Measurements from ENCODE around the gene ITPR2.

ITPR2 gene

DNA sequence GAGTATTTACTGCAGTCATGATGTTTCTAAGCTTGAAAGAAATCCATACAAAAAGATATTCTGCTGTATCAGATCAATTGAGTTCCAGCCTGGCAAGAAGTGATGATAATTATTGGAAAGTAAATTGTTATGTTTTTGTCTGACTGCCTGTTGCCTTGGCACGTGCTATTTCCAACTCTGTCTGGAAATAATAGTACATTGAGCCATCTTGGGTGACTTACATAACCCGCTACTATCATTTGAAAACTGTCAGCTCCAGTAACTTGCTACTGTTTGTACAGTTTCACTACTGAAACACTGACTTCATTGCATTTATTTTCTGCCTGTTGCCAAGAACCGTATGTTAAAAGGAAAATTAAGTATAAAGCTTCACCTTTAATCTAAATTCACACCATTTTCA, 318.6 kb downstream of the ITPR2 start:
- no peak for DNase-seq (ENCODE audit: low read depth)

DNA sequence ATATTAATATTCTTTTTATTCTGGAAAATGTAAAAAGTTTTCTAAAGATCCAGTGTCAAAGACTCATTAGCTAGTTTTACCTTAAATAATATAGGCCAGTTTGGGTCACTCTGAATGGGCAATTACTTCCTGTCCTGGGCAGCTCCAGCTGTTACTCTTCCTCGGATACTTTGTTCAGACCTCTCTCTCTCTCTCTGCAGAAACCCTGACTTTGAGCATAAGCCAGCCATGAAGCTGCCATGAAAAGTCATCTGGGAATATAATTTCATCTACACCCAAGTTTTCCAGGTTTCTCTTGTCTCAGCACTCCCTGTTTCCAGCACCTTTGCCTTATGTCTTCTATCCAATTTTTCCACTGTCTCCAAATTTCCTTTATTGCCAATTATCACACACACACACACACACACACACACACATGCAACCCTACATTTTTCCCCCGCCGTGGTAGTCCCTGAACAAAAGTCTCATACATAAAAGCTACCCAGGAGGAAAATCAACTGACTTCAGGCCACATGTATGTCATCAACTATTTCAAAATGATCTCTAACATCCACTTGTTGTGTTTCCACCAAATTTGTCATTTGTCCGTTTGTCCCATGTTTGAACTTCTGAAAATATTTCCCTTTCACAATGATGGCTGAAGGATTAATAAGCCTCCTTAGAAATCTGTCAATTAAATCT, 319.5 kb downstream of the ITPR2 start:
- no peak for DNase-seq (ENCODE audit: low read depth)

DNA sequence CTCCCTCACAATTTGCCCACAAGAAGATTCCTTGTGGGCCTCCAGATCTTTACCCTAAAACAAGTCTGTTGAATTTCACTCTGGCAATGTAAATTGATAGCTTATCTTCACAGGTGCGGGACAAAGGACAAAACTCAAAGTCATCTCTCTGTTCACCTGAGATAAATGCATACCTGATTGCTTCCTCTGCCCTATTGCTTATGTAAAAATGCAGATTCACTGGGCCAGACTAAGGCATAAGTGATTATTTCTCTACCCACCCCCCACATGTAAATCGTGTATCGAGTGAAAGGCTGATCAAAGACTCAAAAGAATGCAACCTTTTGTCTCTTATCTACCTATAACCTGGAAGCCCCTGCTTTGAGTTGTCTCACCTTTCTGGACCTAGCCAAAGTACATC, 320.8 kb downstream of the ITPR2 start:
- DNase-seq (ENCODE audit: low read depth), result no peak

DNA sequence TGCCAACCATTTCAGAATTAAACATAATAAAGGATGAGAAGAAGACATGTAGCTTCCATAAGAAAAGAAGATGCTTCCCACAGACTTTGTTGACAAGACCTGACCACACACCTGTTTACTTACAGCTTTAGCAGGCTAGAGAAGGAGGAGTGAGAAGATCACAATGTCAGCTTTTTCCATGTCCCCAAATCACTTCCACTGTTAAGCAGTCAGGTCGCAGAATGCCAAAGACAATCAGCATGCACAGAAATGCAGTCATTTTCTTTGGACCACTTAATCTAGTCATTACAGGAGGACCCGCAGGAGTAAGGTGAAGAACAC, 322.7 kb downstream of the ITPR2 start:
- no peak for DNase-seq (ENCODE audit: low read depth)

DNA sequence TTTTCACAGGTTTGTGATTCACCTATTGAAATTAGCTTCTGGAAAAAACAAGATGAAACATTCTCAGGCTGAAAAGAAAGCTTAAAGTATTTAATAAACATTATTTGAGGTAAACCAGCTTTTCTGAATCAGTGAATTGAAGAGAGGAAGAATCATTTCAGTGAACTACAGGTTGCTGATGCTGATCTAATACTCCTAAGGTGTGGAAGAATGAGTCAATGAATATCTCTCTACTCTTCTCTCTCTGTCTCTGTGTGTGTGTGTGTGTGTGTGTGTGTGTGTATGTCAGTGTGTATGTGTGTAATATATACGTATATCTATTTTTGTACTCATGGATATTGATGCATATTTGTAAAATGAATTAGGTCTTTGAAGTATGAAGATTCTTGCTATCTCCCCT, 325.4 kb downstream of the ITPR2 start:
- DNase-seq (ENCODE audit: low read depth), result no peak

DNA sequence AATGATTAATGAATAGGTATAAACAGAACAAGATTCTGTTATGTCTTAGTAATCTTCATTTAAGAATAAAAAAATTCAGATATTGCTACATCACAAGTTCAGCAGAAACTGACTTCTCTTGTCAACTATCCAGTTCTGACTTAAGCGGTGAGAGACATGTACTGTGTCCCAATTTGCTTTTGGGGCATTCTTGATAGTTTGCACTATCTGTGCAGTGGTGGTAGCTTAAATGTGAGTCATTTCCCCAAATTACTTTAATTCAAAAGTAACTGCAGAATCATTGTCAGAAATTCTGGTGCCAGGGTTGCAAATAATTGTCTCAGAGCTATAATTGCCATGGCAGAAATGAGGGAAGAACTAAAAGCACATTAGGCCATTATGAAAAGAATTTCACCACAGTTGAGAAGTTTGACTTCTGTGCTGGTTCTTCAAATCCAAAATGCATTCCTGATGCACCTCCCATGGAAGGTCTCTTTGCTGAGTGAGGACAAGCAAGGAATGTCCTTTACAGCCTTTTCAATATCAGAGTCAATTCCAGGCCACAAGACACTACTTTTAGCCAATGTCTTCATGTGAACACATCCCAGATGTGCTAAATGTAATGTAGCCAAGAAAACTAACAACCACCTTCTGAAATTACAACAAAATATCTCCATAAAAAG, 332.9 kb downstream of the ITPR2 start:
- peak; percentile 17 for DNase-seq (ENCODE audit: low read depth)

DNA sequence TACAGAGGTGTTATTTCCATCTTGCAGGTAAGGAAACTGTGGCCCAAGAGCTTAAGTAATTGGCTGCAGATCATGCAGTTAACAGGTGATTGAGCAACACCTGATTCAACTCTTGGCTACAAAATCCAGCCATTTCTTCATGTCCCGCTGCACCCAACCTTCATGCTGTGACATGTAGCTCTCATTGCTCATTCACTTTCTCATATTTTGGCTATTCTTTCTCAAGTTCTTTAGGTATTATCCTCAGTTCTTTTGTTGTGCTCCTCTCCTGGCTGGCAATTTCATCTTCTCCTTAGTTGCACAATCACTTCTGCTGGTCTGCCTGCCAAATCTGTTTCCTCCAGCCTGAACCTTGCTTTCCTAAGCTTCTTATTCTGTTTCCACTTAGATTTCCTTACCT, 336.8 kb downstream of the ITPR2 start:
- DNase-seq (ENCODE audit: low read depth), result no peak

DNA sequence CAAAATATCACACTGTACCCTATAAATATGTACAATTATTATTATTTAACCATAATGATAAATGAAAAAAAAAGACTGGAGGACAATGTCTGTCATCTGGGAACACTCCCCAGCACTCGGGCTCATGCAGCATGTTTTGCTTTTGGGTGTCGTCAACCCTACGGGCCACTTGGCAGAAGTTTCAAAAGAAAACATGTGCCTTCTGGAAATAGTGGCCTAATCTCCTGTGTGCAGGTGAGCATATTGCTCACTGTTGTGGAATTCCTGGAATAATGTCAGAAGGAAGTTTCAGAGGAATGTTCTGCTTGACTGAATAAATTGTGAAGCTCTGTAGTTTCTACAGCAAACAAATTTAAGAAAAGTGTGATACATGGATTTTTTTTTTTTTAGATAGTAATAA, 339.3 kb downstream of the ITPR2 start:
- no peak for DNase-seq (ENCODE audit: low read depth)

DNA sequence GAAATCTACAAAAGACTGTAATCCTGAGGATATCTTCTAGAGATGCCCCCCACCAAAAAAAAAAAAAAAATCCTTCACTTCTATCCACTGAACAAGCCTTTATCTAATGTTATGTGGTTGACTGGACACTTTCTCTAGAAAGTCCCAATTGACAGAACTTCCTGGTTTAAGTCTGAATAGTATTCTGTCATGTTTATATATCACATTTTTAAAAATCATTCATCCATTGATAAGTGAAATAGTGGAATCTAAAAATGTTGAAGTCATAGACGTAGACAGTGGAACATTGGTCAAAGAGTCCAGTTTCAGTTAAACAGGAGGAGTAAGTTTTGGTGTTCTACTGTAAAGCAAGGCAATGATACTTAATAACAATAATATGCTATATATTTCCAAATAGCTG, 340.6 kb downstream of the ITPR2 start:
- no peak for DNase-seq (ENCODE audit: low read depth)

DNA sequence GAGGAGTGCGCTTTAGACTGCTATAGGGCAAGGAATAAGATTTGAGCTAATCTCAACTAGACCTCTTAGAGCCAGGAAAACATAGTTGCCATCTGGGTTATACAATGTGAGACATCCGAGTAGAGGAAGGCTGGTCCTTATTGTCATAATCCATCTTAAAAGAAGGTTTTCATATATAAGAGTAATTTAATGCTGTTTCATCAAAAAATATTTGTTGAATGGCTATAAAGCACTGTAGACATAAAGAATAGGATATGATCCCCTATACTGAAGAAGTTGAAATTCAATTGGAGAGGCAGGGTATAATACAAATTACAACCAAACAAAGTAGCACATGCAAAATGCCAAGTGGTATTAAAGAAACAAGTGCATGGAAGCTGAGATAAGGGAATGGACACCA, 343.1 kb downstream of the ITPR2 start:
- no peak for DNase-seq (ENCODE audit: low read depth)

DNA sequence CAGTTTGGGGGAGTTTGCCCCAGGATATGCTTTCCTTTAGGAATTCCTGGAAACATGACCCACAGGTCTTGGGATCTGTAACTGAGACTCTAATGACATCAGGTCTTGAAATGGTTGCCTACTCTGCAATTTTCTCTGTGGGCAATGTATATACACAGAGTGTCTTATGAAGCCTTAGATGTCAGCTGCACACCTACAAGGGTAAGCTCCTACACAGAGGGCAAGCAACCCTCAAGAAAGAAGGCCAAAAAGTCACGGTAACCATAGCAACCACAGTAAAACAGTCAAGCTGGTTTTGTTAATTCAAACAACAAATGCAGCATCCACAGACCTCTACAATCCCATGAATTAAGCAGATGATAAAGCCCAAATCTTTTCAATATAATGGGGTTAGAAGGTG, 344.6 kb downstream of the ITPR2 start:
- no peak for DNase-seq (ENCODE audit: low read depth)

DNA sequence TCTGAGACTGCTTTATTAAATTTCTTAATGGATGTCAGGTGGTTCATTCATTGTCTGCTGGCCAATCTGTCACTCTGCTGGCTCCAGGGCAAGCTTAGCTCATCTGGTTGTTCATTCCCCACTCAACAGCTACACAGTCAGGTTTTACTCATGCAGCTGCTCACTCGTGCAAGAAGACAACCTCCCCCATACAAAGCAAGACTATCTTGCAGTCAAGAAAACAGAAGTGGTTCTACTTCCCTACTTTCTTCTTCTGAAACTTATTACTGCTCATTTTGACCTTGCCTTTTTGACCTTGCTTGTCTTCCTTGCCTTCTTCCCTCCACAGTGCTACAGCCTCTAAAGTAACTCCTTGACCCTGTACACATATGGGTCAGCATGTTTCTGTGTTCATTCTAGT, 359.7 kb downstream of the ITPR2 start:
- peak; percentile 3 for DNase-seq (ENCODE audit: low read depth)

DNA sequence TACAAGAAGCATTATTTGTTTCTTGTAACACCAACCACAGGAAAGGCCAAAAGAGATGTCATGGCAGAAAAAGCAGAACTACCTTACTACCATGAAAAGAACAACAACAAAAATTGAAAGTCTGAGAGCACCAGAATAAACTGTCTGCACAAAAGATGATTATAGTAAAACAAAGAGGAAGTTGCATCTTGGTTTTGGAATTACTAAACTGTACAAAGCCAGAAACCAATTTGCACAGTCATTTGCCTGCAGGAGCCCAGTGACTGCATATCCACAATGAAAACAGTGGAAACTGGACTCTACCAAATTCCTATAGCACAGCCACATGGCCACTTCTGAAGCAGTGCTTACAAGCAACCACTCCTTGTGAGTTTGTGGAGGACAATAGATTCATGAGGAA, 361.4 kb downstream of the ITPR2 start:
- DNase-seq (ENCODE audit: low read depth), result peak; percentile 17

DNA sequence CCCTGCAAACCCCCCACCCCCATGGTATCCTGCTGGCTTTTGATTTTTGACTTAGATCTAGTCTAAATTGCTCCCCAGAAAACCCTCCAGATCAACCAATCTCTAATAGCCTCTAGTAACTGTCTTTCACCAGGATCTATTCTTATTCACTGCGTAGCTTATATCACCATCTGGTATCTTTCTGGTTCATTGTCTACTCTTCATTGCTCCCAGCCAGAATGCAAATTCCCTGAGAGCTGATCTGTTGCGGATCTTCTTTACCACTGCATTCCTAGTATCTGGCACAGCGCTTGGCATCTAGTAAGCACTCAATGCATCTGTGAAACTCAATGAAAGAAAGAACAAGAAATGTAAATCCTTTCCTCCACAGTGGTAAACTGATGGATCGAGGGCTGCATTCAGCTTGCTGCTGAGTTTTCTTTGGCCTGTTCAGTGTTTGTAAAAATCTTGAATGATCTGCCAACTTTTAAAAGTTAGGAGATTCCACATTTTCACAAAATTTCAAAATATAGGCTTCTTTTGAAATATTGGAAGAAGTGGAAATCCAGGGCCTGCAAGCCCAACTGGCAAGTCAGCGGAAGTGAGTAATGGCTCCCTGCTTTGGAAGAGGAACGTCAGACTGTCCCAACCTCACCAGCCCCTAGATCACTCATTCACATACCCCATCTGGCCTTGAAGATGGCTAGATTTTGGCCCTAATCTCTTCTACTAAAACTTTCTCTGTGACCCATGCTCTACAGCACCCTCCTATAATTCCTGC, 363.4 kb downstream of the ITPR2 start:
- no peak for DNase-seq (ENCODE audit: low read depth)

DNA sequence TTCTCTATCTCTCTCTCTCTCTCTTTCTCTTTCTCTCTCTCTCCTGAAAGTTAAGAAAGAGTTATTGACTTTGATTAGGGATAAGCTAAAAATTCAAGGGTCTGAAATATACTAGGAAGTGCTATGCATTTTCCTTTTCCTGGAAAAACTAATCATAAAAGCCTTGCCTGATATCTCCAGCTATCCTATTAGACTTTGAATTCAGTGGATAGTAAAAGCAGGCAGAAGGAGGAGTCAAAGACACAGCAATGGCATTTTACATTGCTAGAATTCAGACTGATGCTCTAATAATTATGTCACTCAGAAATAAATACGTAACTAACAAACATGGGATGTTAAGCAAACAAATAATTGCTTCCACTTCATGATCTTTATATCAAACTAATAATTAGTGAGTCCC, 365.6 kb downstream of the ITPR2 start:
- no peak for DNase-seq (ENCODE audit: low read depth)

DNA sequence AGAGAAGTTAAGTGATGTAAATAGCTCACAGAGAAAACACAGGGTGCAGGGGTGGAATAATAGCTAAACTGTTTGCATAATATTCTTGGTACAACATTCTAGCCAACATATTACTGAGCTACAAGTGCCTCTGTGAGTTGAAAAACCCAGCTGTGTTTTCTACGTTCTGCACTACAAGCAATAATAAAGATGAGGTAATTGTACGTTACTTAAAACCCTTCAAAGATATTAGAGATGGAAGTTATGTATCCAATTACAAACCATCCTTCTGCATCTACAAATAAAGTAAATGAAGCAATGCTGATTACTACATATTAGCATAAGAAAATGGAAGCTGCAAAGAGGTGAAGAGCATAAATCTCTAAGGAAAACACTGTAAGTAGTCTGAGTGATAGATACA, 366.3 kb downstream of the ITPR2 start:
- DNase-seq (ENCODE audit: low read depth), result no peak

DNA sequence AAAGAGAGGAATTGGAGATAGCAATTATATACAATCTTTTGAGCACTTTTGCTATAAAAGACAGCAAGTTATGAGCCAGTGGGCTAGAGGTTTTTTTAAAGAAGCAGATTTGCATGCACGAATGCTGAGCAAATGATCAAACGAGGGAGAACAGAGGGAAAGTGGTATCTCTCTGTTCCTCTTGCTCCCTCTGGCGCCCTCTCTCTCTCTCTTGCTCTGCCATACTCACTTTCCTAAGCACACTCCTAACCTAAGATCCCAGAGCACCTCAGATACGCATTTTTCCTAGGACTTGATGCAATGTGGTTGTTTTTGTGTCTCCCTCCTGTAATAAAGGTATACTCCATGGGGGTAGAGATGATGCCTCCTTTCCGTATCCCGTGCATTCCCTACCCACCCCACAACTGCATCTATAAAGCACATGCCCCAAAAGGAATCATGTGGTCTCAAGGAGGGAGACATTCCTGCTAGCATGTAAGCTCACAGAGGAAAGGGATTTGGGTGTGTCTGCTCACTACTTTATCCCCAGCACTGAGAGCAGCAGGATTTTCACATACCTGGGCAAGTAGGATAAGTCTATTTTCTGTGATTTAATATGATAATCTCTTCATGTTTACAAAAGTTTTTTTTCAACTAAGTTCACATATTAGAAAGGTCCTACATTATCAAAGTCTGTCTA, 367.4 kb downstream of the ITPR2 start:
- DNase-seq (ENCODE audit: low read depth), result no peak

DNA sequence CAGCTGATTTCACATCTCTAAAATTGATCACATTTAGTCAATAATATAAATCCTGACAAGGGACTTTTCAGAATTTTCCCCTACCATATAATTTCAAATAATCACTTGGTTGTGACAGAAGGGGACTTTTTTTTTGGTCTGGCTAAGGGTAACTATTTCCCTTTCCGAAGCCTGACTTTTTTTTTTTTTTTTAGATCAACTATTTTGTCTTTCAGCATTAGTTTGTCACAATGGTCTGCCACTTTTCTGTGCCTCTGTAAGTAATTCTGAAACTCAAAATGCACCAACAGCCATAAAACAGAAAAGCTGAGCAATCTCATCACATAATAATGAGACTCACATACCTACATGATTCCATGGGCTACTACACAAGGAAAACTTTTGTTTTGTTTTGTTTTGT, 371.2 kb downstream of the ITPR2 start:
- DNase-seq (ENCODE audit: low read depth), result no peak

DNA sequence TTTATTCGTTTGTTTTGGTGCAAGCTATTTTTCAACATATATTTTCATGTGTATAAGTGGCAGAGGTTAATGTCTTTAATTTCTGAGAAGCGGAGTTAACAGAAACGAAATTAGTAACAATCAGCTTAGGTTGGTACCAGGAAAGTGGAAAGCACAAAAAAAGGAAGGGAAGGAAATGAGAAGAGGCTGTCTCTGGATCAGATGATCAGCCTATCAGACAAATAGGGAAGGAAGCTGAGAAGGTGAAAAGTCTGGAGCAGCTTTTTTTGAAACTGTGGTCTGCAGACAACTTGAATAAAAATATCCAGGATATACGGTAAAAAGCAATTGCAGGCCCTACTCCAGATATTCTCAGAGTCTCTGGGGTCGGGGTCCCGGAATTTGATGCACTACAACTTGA, 372.6 kb downstream of the ITPR2 start:
- DNase-seq (ENCODE audit: low read depth), result no peak

DNA sequence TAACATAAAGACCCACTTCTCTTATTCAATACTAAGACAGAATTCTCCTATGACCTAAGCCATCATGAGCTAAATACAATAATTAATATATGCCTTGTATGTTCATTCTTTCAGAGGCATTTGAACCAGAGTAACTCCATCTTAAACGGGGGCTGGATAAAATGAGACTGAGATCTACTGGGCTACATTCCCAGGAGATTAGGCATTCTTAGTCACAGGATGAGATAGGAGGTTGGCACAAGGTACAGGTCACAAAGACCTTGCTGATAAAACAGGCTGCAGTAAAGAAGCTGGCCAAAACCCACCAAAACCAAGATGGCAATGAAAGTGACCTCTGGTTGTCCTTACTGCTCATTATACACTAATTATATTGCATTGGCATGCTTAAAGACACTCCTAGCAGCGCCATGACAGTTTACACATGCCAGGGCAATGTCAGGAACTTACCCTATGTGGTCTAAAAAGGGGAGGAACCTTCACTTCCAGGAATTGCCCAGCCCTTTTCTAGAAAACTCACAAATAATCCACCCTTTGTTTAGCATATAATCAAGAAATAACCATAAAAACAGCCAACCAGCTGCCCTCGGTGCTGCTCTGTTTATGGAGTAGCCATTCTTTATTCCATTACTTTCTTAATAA, 376.9 kb downstream of the ITPR2 start:
- no peak for DNase-seq (ENCODE audit: low read depth)

DNA sequence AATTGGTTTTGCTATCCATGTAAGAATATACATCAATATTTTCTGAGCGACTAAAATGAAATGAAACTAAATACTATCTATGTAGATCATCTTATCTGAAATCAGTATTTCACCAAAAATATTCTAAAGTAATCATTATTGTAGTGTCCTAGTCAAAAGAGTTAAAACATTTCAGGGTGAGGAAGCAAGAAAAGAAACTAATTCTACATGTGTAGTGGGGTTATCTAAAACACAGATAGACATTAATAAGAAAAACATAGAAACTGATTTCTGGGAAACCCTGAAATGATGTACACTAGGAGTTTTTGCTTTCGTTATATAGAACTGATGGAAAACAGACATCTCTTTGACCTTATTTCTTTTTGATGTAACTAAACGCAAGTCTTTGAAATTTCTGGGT, 379.7 kb downstream of the ITPR2 start:
- DNase-seq (ENCODE audit: low read depth), result no peak

DNA sequence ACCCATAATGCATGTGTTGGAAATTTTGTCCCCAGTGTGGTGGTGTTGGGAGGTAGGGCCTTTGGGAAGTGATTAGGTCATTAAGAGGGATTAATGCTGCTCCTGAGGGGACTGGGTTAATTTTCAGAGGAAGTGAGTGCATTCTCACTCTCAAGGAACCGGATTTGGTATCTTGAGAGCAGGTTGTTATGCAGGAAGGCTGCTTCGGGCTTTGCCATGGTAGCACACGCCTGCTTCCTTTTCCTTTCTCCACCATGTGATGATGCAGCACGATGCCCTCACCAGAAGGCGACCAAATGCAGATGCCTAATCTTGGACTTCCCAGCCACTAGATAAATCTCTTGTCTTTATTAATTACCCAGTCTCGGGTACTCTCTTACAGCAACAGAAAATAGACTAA, 380.5 kb downstream of the ITPR2 start:
- DNase-seq (ENCODE audit: low read depth), result no peak

DNA sequence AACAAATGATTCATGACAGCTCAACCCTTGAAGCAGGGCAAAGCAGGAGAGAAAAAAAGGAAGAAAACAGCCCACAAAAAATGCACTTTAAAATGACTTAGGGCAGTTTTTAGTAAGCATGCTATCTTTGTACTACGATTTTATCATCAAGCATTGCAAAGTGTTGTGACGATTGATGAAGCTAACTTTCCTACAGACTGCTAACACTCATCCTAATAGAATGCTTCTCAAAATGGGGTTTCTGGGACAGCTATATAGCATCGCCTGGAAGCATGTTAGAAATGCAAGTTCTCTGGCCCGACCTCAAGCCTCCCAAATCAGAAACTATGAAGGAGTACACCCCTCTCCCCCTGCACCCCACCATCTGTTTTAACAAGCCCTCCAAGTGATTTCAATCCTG, 381.2 kb downstream of the ITPR2 start:
- DNase-seq (ENCODE audit: low read depth), result no peak

Data from GM04504 (cell line).